ENCODE measurements around the gene CREBBP. TPM values are rescaled to one million over a fixed set of nuclear protein-coding genes. Genes with fewer than 3 reads are reported as not detected.

The CREBBP gene
- total RNA-seq, 1 donor from 2014 or later = 84.7 TPM

DNA sequence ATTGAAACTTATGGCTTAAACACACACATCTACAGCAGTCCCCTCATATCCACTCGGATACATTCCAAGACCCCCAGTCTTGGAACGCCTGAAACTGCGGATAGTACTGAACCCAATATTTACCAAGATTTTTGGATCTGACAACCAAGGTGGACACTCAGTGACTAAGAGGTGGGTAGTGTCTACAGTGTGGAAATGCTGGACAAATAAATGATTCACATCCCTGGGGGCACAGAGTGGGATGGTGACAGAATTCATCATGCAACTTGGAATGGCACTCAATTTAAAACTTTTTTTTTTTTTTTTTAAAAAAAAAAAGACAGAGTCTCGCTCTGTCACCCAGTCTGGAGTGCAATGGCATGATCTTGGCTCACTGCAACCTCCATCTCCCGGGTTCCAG lies 109.0 kb downstream of the CREBBP start:
- Mint-ChIP-seq H3K27ac (ENCODE audit: unreplicated experiment) (no peak overlapping the region), H3K27me3 (ENCODE audit: low read depth) (no peaks in the 10 kb centered on the region), H3K36me3 (ENCODE audit: low read depth) (peaks cover 11% of the 10 kb centered on the region), H3K9me3 (no peaks in the 10 kb centered on the region), H3K4me3 (no peak overlapping the region), H3K4me1 (no peaks in the 10 kb centered on the region)
- no peak for TF ChIP-seq CTCF (conservative IDR thresholded peaks at IDR 0.05)
- DNase-seq (ENCODE audit: low read depth, low spot score) = no peak

DNA sequence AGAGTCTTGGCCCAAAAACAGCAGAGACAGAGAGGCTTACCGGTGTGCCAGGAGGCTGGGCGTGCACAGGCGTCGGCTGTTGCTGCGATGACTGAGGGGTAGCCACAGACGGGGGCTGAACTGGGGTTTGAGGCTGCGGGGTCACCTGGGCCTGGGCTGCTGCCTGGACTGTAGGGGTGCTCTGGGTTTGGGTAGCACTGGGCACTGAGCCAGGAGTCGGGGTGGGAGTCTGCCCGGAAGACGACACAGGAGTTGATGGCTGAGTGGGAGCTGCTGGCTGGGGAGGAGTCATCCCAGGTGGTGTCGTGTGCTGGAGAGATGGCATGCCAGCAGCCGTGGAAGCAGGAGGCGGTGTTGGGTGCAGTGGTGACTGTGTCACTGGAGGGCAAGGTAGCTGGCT lies 110.0 kb downstream of the CREBBP start:
- H3K4me1 Mint-ChIP-seq = no peaks in the 10 kb centered on the region
- no peak for DNase-seq (ENCODE audit: low read depth, low spot score)
- no peaks in the 10 kb centered on the region for H3K9me3 Mint-ChIP-seq
- no peaks in the 10 kb centered on the region for H3K27me3 Mint-ChIP-seq (ENCODE audit: low read depth)
- H3K4me3 Mint-ChIP-seq = no peak overlapping the region
- H3K36me3 Mint-ChIP-seq (ENCODE audit: low read depth) = peaks cover 11% of the 10 kb centered on the region
- no peak for TF ChIP-seq CTCF (conservative IDR thresholded peaks at IDR 0.05)
- no peak overlapping the region for H3K27ac Mint-ChIP-seq (ENCODE audit: unreplicated experiment)

- Mint-ChIP-seq H3K4me1 (no peaks in the 10 kb centered on the region), H3K4me3 (no peak overlapping the region), H3K36me3 (ENCODE audit: low read depth) (peaks cover 12% of the 10 kb centered on the region), H3K27ac (ENCODE audit: unreplicated experiment) (no peak overlapping the region), H3K9me3 (no peaks in the 10 kb centered on the region), H3K27me3 (ENCODE audit: low read depth) (no peaks in the 10 kb centered on the region)
- no peak for DNase-seq (ENCODE audit: low read depth, low spot score)
- no peak for TF ChIP-seq CTCF (conservative IDR thresholded peaks at IDR 0.05)
These were observed 110.6 kb downstream of the CREBBP start for GRCh38 chr16:3769942-3770341.

GRCh38 chr16:3769013-3769412 lies 111.5 kb downstream of the CREBBP start:
- H3K27ac Mint-ChIP-seq (ENCODE audit: unreplicated experiment) = no peak overlapping the region

DNA sequence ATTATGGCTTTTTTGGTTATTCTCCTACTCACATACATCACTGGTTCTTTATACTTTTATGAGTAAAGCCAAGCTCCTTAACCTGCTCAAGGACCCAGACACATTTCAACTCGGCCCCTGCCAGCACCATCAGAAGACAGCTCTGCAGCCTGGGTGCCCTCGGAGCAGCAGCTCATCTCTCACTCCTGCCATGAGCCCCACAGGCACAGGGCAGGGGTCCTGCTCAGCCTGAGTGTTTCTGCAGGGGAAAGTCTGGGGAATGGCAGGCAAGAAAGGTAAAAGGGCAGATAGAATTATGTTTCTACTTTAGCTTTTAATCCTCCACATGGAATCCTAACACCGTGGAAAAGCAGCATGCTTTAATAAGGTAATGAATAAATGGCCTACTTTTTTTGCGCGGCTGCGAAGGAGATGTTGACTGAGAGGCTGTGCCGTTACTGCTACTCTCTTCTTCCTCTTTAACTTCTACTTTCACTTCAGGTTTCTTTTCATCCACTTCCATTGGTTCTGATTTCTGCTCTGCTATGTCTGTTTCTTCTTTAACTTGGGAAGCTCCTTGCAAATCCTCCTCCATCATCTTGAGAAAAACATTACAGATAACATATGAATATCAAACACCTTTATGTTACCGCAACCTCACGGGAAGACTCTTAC lies 113.1 kb downstream of the CREBBP start:
- no peak overlapping the region for H3K27ac Mint-ChIP-seq (ENCODE audit: unreplicated experiment)
- H3K9me3 Mint-ChIP-seq = no peaks in the 10 kb centered on the region
- no peaks in the 10 kb centered on the region for H3K27me3 Mint-ChIP-seq (ENCODE audit: low read depth)
- H3K4me1 Mint-ChIP-seq = no peaks in the 10 kb centered on the region
- H3K4me3 Mint-ChIP-seq = no peak overlapping the region
- no peak for DNase-seq (ENCODE audit: low read depth, low spot score)
- no peak for TF ChIP-seq CTCF (conservative IDR thresholded peaks at IDR 0.05)
- H3K36me3 Mint-ChIP-seq (ENCODE audit: low read depth) = peaks cover 12% of the 10 kb centered on the region

More at GRCh38 chr16:3769013-3769412, 111.5 kb downstream of the CREBBP start:
- Mint-ChIP-seq H3K9me3 (no peaks in the 10 kb centered on the region), H3K27me3 (ENCODE audit: low read depth) (no peaks in the 10 kb centered on the region), H3K4me3 (no peak overlapping the region), H3K36me3 (ENCODE audit: low read depth) (peaks cover 12% of the 10 kb centered on the region), H3K4me1 (no peaks in the 10 kb centered on the region)
- DNase-seq (ENCODE audit: low read depth, low spot score) = no peak
- TF ChIP-seq CTCF (conservative IDR thresholded peaks at IDR 0.05) = no peak

All from neural crest cell (in vitro differentiated cells).